ENCODE results near the gene PRG2. TPM values are rescaled to one million over a fixed set of nuclear protein-coding genes. Genes with fewer than 3 reads are reported as not detected.

The PRG2 gene
- total and polyA plus RNA-seq, 2 of the 4 experiments (the other 2 are of a cell fraction): not detected

DNA sequence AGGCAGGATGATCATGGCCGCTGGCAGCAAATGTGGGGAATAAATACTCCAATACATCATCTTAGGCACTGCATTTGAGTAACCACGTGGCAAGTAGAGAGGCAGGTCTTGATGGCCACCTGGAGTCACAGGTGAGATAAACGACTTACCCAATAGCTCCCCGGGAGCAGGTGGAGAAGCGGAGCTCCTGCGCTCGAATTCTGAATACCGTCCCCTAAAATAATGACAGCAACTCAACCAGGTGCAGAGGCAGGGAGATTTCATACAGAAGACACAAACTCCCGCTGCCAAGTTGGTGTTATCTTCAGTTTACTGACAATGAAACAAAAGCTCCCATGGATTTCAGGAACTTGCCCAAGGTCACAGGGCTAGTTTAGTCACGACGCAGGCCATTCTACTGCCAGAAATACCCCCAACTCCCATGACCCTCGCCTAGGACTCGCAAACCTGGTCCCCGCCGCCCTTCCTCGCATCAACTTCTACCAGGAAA, 36.0 kb upstream of the PRG2 start:
- intact Hi-C loops (cut with micrococcal nuclease) (no loop called here), in situ Hi-C loops (cut with MboI; ENCODE audit: low sequenced_read_pairs) (no loop called here), dilution Hi-C loops (cut with HindIII; ENCODE audit: low sequenced_read_pairs, unreplicated experiment) (no loop called here)
- H3K23ac ChIP-seq (ENCODE audit: low read depth, low read length): peak overlapping the region; percentile 95
- DNase-seq (no peak), ATAC-seq (ENCODE audit: low read depth) (no peak)
- peak overlapping the region; percentile 88 for H2AFZ ChIP-seq (replicated peaks; ENCODE audit: low read length, poor library complexity)
- H4K8ac ChIP-seq (ENCODE audit: low read depth in 2 of 2, low read length in 2 of 2): peak overlapping the region; percentile 53 to 90; a peak in 3 of 4 replicates
- H3K27me3 ChIP-seq (ENCODE audit: control insufficient read depth, insufficient read depth, low read length): no peaks in the 10 kb centered on the region
- TF ChIP-seq RFX5 (IDR thresholded peaks at IDR 0.05; ENCODE audit: low read depth, low read length): no peak
- TF ChIP-seq SMC3 (IDR thresholded peaks at IDR 0.05; ENCODE audit: low read depth, low read length): no peak
- TF ChIP-seq MXI1 (IDR thresholded peaks at IDR 0.05; ENCODE audit: borderline replicate concordance, low read depth, low read length): no peak
- TF ChIP-seq BHLHE40 (IDR thresholded peaks at IDR 0.05; ENCODE audit: low read depth, low read length): no peak
- TF ChIP-seq, protein P1, sequence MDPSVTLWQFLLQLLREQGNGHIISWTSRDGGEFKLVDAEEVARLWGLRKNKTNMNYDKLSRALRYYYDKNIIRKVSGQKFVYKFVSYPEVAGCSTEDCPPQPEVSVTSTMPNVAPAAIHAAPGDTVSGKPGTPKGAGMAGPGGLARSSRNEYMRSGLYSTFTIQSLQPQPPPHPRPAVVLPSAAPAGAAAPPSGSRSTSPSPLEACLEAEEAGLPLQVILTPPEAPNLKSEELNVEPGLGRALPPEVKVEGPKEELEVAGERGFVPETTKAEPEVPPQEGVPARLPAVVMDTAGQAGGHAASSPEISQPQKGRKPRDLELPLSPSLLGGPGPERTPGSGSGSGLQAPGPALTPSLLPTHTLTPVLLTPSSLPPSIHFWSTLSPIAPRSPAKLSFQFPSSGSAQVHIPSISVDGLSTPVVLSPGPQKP (IDR thresholded peaks at IDR 0.05; ENCODE audit: borderline replicate concordance, low read depth, low read length): no peak
- TF ChIP-seq CHD1 (IDR thresholded peaks at IDR 0.05; ENCODE audit: low read depth, low read length): no peak
- no peak for TF ChIP-seq MAFK (IDR thresholded peaks at IDR 0.05; ENCODE audit: low read depth, low read length)
- TF ChIP-seq CEBPB (IDR thresholded peaks at IDR 0.05; ENCODE audit: low read depth, low read length): no peak
- no peak for TF ChIP-seq POLR2A (IDR thresholded peaks at IDR 0.05; ENCODE audit: low read depth, low read length)
- TF ChIP-seq FOS (IDR thresholded peaks at IDR 0.05; ENCODE audit: low read depth, low read length): no peak
- ChIA-PET POLR2A (ENCODE audit: unreplicated experiment) (no interaction called here), CTCF (interaction anchor here (1.1 kb wide), 1 partner anchor 8 kb away, joined by 10 read pairs; no protein-coding TSS in a partner anchor)
- peak overlapping the region; percentile 78 for H3K18ac ChIP-seq (ENCODE audit: low read depth, low read length)
- H4K20me1 ChIP-seq (ENCODE audit: insufficient read depth, low read length): 0 out of 2 replicates have a peak, but pooled peaks cover 4% of the 10 kb centered on the region
- H3K9me1 ChIP-seq (ENCODE audit: insufficient read depth, low read length): peaks cover 18% of the 10 kb centered on the region
- 0 out of 2 replicates have a peak, but pooled peaks cover 3% of the 10 kb centered on the region for H3K36me3 ChIP-seq (ENCODE audit: control insufficient read depth, insufficient read depth, low read length)
- peak overlapping the region; percentile 87; the same call in 1 of the 2 replicates for H2BK20ac ChIP-seq (ENCODE audit: low read depth, low read length)
- peak overlapping the region; percentile 88 for H2BK120ac ChIP-seq (ENCODE audit: low read depth, low read length)
- H4K5ac ChIP-seq (ENCODE audit: low read depth, low read length): peak overlapping the region; percentile 77
- peak overlapping the region; percentile 94 for H2BK5ac ChIP-seq (ENCODE audit: low read depth, low read length, poor library complexity, severe bottlenecking)
- H3K79me1 ChIP-seq (ENCODE audit: low read depth in 1 of 2, low read length in 2 of 2): peaks cover 6 to 23% of the 10 kb centered on the region in 2 experiments; a peak in 3 of 4 replicates
- peak overlapping the region; percentile 92 for H2AK5ac ChIP-seq (ENCODE audit: low read depth, low read length)
- peak overlapping the region; percentile 80 for H3K9ac ChIP-seq (ENCODE audit: low read depth, low read length)
- peak overlapping the region; percentile 91 for H3K4ac ChIP-seq (ENCODE audit: low read depth, low read length)
- peaks cover 31% of the 10 kb centered on the region for H3K4me1 ChIP-seq (ENCODE audit: control insufficient read depth, insufficient read depth, low read length)
- 21% methylated on average over 3 of the region's 16 CpGs; no CpG with 5 or more reads in 1 of the 2 experiments for WGBS, 2 experiments (ENCODE audit: extremely low coverage in 2 of 2, insufficient read length in 1 of 2)
- H2BK15ac ChIP-seq (ENCODE audit: low read depth, low read length): peak overlapping the region; percentile 62; the same call in 2 of the 3 replicates
- H3K14ac ChIP-seq (replicated peaks; ENCODE audit: low read depth, low read length): peak overlapping the region; percentile 86
- peak overlapping the region; percentile 95 for H2AK9ac ChIP-seq (replicated peaks; ENCODE audit: low read depth, low read length, poor library complexity)
- H3K9me3 ChIP-seq (ENCODE audit: control insufficient read depth, insufficient read depth, low read length): no peaks in the 10 kb centered on the region
- peak overlapping the region; percentile 81 for H3K4me2 ChIP-seq (ENCODE audit: low read depth, low read length)
- H4K91ac ChIP-seq (ENCODE audit: insufficient read depth, low read depth, low read length): peak overlapping the region; percentile 94
- BruUV-seq (replicated peaks): no TSS peak
- H3K27ac ChIP-seq (ENCODE audit: insufficient read depth, low read length): peak overlapping the region; percentile 97
- 0 out of 2 replicates have a peak overlapping the region, but pooled peaks have one; percentile 68 for H3K56ac ChIP-seq (ENCODE audit: extremely low read depth, insufficient read depth, low read length)
- H3K4me3 ChIP-seq (ENCODE audit: insufficient read depth, low read depth, low read length): peak overlapping the region; percentile 33
